Measurements from ENCODE around the gene AMZ1.
"Not testable (repeated sequence)": the region's sequence is repeated elsewhere in the genome, so short reads cannot be mapped to it uniquely, and the experiment has no call there.

Gene AMZ1

DNA sequence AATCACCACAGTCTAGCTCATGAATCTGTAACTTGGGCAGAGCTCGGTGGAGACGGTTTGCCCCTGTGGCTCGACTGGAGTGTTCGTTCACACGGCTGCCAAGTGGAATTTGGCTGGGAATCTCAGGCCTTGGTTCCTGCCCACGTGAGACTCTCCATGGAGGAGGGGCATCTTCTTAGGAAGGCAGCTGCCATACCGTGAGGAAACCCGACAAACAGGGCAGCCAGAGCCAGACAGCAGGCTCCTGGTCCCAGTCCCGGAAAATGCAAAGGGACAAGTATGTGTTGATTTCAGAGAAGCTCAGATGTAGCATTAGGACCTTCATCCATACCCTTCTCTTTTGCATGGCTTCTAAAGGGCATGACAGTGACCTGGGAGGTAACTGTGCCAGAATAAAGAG lies 26.6 kb downstream of the AMZ1 start:
- DNase-seq: no peak

DNA sequence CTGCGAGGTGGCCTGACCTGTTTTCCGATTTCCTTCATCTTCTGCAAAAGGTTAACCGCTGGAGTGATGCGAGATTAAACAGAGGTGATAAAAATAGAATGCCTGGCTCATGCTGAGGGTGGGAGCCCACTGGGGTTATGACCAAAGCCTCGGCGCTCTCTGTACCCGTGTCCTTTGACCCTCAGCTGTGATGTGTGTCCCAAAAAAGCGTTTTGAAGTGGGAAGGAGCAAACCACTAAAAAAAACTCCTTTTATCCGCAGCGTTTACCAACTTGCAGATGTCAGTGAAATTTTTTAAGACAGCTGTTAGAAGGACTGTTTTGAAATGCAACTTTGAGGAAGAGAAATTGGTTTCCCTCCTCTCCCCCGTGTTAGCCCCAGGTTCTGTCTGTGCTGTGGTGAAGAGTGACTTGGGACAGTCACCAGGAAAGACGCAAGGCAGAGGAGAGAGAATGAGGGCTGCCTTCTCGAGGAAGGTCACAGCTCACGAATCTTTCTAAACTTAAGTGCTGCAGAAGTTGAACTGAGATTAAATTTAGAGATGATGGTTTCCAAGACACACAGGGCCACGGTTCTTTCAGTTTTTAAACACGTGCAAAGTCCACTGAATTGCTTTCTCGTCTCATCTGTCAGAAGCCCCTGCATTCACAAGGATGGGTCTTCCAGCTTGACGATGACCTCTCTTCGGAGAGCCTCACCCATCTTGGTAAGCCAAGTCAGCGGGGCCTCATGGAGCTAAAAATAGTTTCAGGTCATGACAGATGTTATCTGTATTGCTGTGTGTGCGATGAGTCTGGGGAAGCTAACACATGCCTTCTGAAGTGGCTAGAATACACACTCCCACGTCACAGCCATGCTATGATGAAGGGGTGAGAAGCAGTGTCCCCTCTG lies 27.6 kb downstream of the AMZ1 start:
- peak in 1 of 2 donors; percentile 84 for DNase-seq

- DNase-seq: no peak
Observed at GRCh38 chr7:2716488-2716887, 28.5 kb downstream of the AMZ1 start.

DNA sequence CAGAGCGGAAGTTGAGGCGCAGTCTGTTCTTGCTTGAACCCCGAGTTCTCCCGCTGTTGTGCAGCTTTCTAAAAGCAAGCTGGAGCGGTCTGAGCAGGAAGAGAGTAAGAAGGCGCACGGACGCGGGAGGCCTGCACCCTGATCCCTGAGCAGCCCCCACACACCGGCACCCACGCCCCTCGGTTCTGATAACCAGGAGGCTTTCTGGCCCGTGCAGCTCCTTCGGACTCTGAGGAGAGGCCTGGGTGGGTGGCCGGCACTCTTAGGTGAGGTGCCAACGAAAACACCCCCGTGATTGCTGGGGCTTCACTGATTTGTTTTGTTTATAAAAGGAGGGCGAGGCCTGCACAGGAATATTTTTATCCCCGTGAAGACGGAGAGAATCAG lies 28.9 kb downstream of the AMZ1 start:
- peak in 1 of 2 donors; percentile 74 for DNase-seq

DNA sequence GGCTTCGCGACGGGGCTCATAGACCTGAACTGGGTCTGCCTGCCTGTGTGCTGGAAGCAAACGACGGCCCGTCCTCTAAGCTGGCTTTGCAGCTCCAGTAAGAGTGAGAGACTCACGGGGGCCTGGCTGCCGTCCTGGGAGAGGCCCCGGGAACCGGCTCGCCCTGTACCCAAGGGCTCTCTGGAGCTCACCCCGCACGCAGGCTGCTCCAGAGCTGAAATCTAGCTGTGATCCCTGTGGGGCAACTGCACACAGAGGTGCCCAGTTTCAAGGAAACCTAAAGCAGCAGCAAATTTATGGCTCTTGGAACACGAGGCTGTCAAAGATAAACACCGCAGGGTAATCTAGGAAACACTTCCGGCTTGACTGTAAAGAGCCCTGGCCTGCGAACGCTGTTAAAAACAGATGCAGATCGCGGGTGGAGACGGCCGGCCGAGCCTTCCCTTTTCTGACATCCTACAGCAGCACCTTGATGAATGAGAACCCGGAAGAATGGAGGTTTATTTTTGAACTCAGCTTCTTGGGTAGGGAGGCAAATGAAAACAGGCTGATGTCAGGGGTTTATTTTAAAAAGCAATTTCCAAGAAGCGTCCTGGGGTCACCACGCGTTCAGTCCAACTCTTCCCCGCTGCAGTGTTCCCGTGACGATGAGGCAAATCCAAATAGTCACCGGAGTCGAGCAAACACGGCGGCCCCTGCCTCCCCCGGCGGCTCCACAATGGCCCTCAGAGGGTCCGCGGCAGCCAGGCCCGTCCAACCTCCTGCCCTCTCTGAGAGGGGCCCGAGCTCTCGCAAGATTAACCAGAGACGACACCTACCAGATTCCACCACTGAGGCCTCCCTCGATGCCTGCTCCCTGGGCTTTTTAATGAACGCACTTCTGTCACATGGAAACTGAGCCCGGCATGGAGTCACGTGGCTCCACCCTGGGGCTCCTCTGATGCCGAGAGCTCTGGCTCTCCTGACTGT lies 29.6 kb downstream of the AMZ1 start:
- peak in 1 of 2 donors; percentile 72 for DNase-seq

- no peak for DNase-seq
Observed at GRCh38 chr7:2718296-2718965, 30.4 kb downstream of the AMZ1 start.

- no peak for DNase-seq
Observed at GRCh38 chr7:2719007-2719406, 31.0 kb downstream of the AMZ1 start.

- DNase-seq: no peak
Observed at GRCh38 chr7:2720024-2720423, 32.0 kb downstream of the AMZ1 start.

DNA sequence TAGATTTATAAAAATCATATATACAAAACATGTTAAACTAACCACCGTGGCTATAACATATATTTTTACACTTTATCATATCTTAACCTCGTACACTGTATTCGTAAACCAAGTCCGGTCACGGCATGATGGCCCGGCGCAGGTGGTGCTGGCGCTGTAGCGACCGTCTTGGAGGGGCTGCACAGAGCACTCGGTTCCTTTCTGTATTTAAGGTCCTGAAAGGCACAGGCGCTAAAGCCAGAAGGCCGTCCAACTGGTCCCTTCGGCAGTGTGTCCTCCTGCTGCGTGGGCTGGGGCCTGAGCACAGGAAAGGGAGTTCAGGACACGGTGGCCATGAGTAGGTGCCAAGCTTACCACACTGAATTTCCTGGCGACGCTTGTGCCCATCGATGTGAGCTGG lies 33.8 kb downstream of the AMZ1 start:
- DNase-seq: no peak

- no peak for DNase-seq
Observed at GRCh38 chr7:2722591-2722990, 34.6 kb downstream of the AMZ1 start.

GRCh38 chr7:2723138-2723850 lies 35.3 kb downstream of the AMZ1 start:
- no peak for DNase-seq

DNA sequence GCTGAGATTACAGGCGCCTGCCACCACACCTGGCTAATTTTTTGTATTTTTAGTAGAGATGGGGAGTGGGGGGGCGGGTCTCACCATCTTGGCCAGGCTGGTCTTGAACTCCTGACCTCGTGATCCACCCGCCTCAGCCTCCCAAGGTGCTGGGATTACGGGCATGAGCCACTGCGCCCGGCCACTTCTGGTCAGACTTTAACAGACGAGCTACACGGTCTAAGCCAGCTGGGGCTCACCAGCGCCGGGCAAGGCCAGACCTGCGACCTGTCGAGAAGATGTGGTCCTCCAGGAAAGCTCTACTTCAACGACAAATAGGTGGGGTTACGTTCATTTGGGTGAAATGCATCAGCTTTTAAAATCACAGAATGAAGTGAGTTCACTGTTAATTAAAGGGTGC lies 36.0 kb downstream of the AMZ1 start:
- not testable (repeated sequence) for DNase-seq

- no peak for DNase-seq
Observed at GRCh38 chr7:2724453-2725177, 36.6 kb downstream of the AMZ1 start.

- DNase-seq: no peak
Observed at GRCh38 chr7:2725178-2726105, 37.4 kb downstream of the AMZ1 start.

DNA sequence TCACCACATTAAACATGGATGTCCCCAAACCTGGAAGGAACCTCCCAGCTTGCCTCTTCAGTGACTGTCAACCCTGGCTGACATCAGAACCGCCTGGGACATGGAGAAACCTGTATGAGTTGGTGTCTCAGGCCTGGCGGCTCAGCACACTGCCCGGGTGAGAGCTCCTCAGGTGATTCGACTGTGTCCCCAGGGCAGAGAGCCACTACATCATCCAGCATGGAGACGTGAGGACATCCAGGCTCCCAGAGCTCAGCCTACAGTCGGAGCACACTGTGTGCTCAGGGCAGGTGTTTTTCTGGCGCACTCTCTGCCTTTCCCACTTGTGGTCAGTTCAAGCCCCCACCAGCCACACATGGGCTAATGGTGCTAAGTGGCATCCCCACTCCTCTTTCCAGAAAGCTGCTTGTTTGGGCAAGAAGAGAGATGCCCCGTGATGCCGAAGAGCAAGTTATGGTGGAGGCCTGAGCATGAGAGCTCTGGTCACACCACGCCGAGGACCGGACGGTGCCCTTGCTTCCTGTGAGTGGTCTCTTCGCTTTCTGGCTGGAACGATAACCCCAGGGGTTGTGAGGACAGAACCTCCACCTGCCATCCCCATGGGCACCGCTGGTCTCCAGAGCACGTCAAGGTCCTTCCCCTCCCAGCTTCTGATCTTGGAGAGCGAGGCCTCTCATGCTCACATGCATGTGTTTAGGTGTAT lies 38.5 kb downstream of the AMZ1 start:
- no peak for DNase-seq

GRCh38 chr7:2727206-2727605 lies 39.2 kb downstream of the AMZ1 start:
- DNase-seq: not testable (repeated sequence)

DNA sequence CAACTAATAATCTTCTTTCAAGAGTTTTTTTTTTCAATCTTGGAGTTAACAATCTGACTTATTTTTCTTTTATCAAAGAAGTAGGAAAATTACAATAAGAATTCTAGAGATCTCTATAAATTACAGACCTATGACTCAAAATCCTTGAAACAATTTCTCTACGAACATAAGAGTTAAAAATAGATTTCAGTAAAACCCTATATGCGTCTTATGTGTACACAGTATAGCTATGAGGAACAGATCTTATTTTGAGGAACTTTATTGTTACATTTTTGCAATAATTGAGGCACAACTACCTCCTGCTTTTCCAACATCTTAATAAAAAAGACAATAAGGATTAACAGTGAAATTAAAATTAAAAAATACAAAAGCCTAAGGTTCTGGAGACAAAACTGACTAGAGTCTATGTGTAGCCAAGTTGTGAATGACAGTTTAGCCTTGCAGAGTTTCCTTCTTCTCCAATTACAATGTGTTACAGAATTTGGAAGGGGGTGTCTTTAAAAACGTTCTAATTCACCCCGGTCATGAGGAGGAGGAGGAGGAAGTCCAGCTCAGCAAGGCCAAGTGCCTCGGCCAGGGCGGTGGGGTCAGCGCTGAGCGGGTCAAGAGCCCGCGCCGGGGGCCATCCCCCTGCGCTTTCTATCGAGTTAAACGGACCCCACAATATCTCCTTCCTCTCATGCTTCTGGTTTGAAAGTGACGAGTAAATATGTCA lies 40.5 kb downstream of the AMZ1 start:
- DNase-seq: no peak

DNA sequence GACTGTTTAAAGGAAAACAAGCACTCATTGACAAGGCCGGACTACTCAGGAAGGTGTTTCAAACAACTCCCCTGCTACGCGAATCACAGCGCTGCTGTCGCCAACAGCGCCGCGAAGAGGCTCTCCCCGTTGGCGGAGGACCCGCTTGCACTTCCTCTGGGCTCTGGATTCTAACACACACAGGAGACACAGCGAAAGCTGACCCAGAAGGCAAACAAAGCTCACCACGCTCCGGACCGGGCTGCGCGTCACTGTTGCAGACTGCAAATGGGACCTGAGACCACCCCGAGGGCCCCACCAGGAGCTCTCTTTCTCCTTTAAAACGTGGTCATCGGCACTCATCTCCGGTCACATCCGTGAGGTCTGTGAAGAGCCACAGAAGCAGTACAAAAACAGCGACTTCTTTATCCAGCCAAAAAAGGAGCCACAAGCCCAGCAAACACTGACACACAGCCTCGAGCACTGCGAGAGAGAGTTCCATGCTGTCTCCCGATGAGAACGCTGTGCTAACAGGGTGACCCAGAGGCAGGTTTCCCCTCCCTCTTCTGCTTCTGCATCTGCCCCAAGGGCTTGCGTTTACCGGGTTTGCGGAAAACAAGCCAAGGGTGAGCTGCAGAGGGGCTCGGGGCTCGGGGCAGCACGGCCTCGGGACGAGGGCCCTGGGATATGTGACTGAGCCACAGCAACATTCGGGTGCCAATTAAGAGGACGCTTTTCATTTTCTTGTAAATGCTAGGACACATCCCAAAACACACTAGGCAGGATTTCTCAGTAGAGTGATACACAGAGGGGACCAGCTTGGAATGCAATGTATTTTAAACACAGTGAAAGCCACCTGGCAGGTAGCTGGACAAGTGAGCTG lies 41.3 kb downstream of the AMZ1 start:
- DNase-seq: no peak
